Tibial nerve (tissue), 4 donors: Measurements from ENCODE around the gene EIF4E.
"Not testable (repeated sequence)": the region's sequence is repeated elsewhere in the genome, so short reads cannot be mapped to it uniquely, and the experiment has no call there.

Experiments used
- CTCF ChIP-seq, 5 experiments: fragments of 200-600 bp in 3 of 5; fragments of 450-650 bp in 2 of 5; sonication (generic) in 3 of 5; IDR thresholded peaks; one replicate each; pipeline ENCODE4 v1.5.1; 2016 to 2019; ENCODE audit warnings: antibody characterized with exemption in 5 of 5, mild to moderate bottlenecking in 3 of 5, moderate library complexity in 2 of 5
- EP300 ChIP-seq, 2 donors: sonication (generic); formaldehyde crosslinking; IDR thresholded peaks; one replicate each; pipeline ENCODE4 v1.6.1; 2017; ENCODE audit warnings: antibody characterized with exemption in 2 of 2, mild to moderate bottlenecking in 1 of 2
- POLR2A ChIP-seq, 2 donors: fragments of 450-650 bp; IDR thresholded peaks; one replicate each; pipeline ENCODE4 v1.6.1; 2017; ENCODE audit warnings: antibody characterized with exemption in 2 of 2, mild to moderate bottlenecking in 2 of 2, moderate library complexity in 2 of 2

GRCh38 chr4:98872120-98872906 is 56.6 kb downstream of the EIF4E start:
- not testable (repeated sequence) for TF ChIP-seq CTCF, POLR2A, EP300 (IDR thresholded peaks at IDR 0.05)
